Neutrophil (primary cell): ENCODE data around the gene ACTR6.

Source experiments
- H3K27ac ChIP-seq: fragments of 200-600 bp; sonication (generic); 2 replicates; pipeline ENCODE4 v1.5.1; 2016; ENCODE audit warnings: mild to moderate bottlenecking, moderate library complexity
- H3K27me3 ChIP-seq: fragments of 200-600 bp; sonication (generic); 2 replicates; pipeline ENCODE4 v1.6.0; 2016; ENCODE audit warnings: mild to moderate bottlenecking
- H3K36me3 ChIP-seq: fragments of 200-600 bp; sonication (generic); 2 replicates; pipeline ENCODE4 v1.5.1; 2017
- H3K4me1 ChIP-seq, 2 experiments: fragments of 200-600 bp in 1 of 2; sonication (generic) in 1 of 2; 1 replicate in 1 of 2; 2 replicates in 1 of 2; pipeline versions ENCODE4 v1.5.1 to v1.6.1; 2013 to 2016; ENCODE audit warnings: low read depth in 1 of 2, low read length in 1 of 2, mild to moderate bottlenecking in 1 of 2, moderate library complexity in 1 of 2; ENCODE audit not compliant: control insufficient read depth in 1 of 2, insufficient read depth in 1 of 2
- H3K4me3 ChIP-seq, 2 experiments: fragments of 200-600 bp in 1 of 2; sonication (generic) in 1 of 2; 1 replicate in 1 of 2; 2 replicates in 1 of 2; pipeline ENCODE4 v1.5.1; 2013 to 2016; ENCODE audit warnings: low read depth in 1 of 2, low read length in 1 of 2, mild to moderate bottlenecking in 1 of 2, moderate library complexity in 1 of 2
- H3K9me3 ChIP-seq: fragments of 200-600 bp; sonication (generic); 2 replicates; pipeline ENCODE4 v1.5.1; 2016
- TF ChIP-seq, protein P1 (sequence below): fragments of 200-600 bp; sonication (generic); IDR thresholded peaks from 2 replicates; pipeline ENCODE4 v1.5.1; 2016; ENCODE audit warnings: antibody characterized with exemption

ACTR6 gene

DNA sequence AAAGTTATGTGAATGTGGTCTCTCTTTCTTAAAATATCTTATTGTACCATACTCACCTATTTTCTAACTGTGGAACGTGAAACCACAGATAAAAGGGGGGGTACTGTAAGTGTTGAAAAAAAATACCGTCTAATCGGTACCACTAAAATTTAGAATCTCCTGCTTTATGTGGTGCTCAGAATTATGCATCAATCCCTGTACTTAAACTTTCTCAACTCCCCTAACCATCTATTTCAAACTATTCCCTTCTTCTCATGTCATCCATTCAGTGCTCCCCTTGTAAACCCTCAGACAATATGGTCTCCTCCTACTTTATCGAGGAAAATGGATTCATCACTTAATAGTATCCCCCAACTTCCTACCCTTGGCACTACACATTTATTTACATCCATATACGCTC, 42.5 kb downstream of the ACTR6 start:
- no peak overlapping the region for H3K4me3 ChIP-seq
- H3K4me1 ChIP-seq = peaks cover 0 to 5% of the 10 kb centered on the region in 2 experiments
- no peaks in the 10 kb centered on the region for H3K27me3 ChIP-seq
- TF ChIP-seq, protein P1, sequence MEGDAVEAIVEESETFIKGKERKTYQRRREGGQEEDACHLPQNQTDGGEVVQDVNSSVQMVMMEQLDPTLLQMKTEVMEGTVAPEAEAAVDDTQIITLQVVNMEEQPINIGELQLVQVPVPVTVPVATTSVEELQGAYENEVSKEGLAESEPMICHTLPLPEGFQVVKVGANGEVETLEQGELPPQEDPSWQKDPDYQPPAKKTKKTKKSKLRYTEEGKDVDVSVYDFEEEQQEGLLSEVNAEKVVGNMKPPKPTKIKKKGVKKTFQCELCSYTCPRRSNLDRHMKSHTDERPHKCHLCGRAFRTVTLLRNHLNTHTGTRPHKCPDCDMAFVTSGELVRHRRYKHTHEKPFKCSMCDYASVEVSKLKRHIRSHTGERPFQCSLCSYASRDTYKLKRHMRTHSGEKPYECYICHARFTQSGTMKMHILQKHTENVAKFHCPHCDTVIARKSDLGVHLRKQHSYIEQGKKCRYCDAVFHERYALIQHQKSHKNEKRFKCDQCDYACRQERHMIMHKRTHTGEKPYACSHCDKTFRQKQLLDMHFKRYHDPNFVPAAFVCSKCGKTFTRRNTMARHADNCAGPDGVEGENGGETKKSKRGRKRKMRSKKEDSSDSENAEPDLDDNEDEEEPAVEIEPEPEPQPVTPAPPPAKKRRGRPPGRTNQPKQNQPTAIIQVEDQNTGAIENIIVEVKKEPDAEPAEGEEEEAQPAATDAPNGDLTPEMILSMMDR = no peak
- H3K9me3 ChIP-seq = no peaks in the 10 kb centered on the region
- H3K27ac ChIP-seq = no peak overlapping the region
- H3K36me3 ChIP-seq = no peaks in the 10 kb centered on the region

DNA sequence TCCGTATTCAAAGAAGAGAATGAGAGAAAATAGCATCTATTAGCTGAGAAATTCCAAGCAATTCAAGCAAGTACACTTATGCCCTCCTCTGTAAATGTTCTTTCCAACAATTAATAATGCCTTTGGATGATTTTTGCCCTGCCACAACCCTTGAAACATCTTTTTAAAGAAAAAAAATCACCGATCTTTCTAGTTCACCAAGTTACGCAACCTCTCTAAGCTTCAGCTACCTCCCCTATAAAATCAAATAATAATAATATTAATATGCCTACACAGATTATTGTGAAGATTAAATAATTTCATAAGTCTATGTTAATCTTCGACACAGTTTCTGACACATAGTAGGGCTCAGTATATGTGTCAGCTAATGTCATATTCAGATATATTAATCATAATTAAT, 47.1 kb downstream of the ACTR6 start:
- Histone ChIP-seq H3K4me1 (peaks cover 0 to 5% of the 10 kb centered on the region in 2 experiments), H3K36me3 (no peaks in the 10 kb centered on the region), H3K4me3 (no peak overlapping the region), H3K9me3 (no peaks in the 10 kb centered on the region), H3K27me3 (no peaks in the 10 kb centered on the region), H3K27ac (no peak overlapping the region)
- TF ChIP-seq, protein P1 = no peak

- H3K36me3 ChIP-seq = no peaks in the 10 kb centered on the region
- TF ChIP-seq, protein P1 = no peak
- no peaks in the 10 kb centered on the region for H3K9me3 ChIP-seq
- peaks cover 0 to 5% of the 10 kb centered on the region in 2 experiments for H3K4me1 ChIP-seq
- no peak overlapping the region for H3K27ac ChIP-seq
- no peaks in the 10 kb centered on the region for H3K27me3 ChIP-seq
- H3K4me3 ChIP-seq = no peak overlapping the region
Observed at GRCh38 chr12:100248886-100249285, 48.3 kb downstream of the ACTR6 start.

DNA sequence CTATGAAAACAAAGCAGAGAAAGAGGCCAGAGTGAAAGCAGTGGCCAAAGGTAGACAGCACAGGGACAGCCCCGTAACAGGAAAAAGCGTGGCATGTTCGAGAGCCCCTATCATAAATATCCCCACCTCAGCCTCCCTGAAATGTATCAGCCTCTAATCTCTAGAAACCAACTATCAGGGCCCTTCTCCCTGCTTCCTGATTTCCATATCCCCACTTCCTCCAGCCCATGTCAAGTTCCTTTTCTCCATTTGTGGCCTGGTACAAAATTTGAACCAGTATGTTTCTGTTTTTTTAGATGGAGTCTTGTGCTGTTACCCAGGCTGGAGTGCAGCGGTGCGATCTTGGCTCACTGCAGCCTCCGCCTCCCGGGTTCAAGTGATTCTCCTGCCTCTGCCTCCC, 49.3 kb downstream of the ACTR6 start:
- H3K27ac ChIP-seq = no peak overlapping the region
- no peaks in the 10 kb centered on the region for H3K36me3 ChIP-seq
- H3K4me3 ChIP-seq = no peak overlapping the region
- no peaks in the 10 kb centered on the region for H3K9me3 ChIP-seq
- H3K27me3 ChIP-seq = no peaks in the 10 kb centered on the region
- H3K4me1 ChIP-seq = peaks cover 0 to 5% of the 10 kb centered on the region in 2 experiments
- TF ChIP-seq, protein P1 = no peak

GRCh38 chr12:100251917-100252316, 51.3 kb downstream of the ACTR6 start:
- Histone ChIP-seq H3K4me3 (no peak overlapping the region), H3K36me3 (no peaks in the 10 kb centered on the region), H3K4me1 (no peaks in the 10 kb centered on the region), H3K9me3 (no peaks in the 10 kb centered on the region), H3K27me3 (no peaks in the 10 kb centered on the region), H3K27ac (no peak overlapping the region)
- TF ChIP-seq, protein P1 = no peak

DNA sequence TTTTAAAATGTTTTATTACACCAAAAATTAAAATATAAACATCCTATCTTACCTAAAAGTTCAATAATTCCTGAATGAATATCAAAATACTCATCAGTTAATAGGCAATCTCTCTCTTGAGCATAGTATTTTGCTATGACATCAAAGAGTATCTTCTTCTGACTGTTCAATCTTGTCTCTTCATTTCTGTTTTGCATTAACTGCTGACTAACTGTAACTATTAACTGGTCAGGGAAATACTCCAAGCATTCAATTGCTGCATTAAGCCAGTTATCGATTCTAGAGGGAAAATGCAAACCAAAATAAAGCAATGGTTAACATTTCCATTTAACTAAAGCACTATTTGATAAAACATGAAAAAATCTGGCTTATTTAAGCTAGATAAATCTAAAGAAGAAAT, 52.8 kb downstream of the ACTR6 start:
- no peaks in the 10 kb centered on the region for H3K27me3 ChIP-seq
- H3K27ac ChIP-seq = no peak overlapping the region
- H3K36me3 ChIP-seq = no peaks in the 10 kb centered on the region
- no peaks in the 10 kb centered on the region for H3K4me1 ChIP-seq
- no peaks in the 10 kb centered on the region for H3K9me3 ChIP-seq
- TF ChIP-seq, protein P1 = no peak
- H3K4me3 ChIP-seq = no peak overlapping the region
